Stimulated activated CD8-positive, alpha-beta memory T cell treated with anti-CD3 and anti-CD28 coated beads, Interleukin-12 subunit alpha, Interleukin-12 subunit beta, amount 100 ng/mL, for 1 hour (primary cell): ENCODE measurements around the gene PSG5.
"Not testable (repeated sequence)": the region's sequence is repeated elsewhere in the genome, so short reads cannot be mapped to it uniquely, and the experiment has no call there.

Source experiments
- DNase-seq: peaks from one replicate; pipeline ENCODE4 v3.0.0-alpha.2; 2020; ENCODE audit warnings: low read depth

PSG5 gene

GRCh38 chr19:43186311-43186935, at the start of gene PSG5:
TSS of gene PSG5 (minus strand) at chr19:43186536. CDS start at chr19:43186405, 131 bp downstream.
- DNase-seq: not testable (repeated sequence)

- DNase-seq: not testable (repeated sequence)
Observed at GRCh38 chr19:43235686-43236085, 49.4 kb upstream of the PSG5 start.

GRCh38 chr19:43229315-43229714, 43.0 kb upstream of the PSG5 start:
- no peak for DNase-seq

- DNase-seq: not testable (repeated sequence)
Observed at GRCh38 chr19:43228730-43229129, 42.4 kb upstream of the PSG5 start.

DNA sequence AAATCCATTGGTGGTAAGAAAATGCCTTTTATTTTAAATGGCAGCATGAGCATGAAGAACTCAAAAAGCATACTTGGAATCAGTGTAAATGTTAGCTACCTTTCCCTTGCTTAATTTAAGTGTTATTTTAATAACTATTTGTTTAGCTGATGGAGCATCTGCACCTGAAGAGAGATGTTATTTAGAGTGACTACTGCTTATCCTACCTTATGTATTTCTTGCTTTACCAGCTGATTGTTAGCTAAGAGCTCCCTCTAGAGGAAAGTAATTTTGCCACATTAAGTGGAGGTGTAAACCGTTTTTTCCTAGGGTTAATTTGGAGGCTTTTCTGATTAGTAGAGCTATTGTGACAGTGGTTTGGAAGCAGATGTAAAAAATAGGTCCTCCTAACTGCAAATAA, 40.6 kb upstream of the PSG5 start:
- DNase-seq: not testable (repeated sequence)

DNA sequence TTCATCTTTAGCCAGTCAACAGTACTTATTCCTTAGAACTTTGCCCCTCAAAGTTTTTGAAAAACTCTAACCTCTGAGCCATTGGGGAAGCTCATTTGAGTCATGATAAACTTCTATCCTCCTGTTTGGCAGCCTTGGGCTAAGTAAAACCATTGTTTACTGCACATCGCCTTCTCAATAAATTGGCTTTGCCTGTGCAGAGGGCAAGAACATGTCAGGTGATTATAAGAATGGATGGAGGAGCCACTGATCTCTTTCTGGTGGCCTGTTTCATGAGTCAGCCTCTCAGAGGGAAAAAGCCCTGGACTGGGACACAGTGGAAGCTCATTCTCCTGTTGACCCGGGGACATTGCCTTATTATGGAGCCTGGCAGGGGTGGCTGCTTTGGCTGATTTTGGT, 38.5 kb upstream of the PSG5 start:
- no peak for DNase-seq

- not testable (repeated sequence) for DNase-seq
Observed at GRCh38 chr19:43224201-43224854, 38.0 kb upstream of the PSG5 start.

- not testable (repeated sequence) for DNase-seq
Observed at GRCh38 chr19:43221891-43222290, 35.6 kb upstream of the PSG5 start.

- not testable (repeated sequence) for DNase-seq
Observed at GRCh38 chr19:43219136-43219535, 32.8 kb upstream of the PSG5 start.

DNA sequence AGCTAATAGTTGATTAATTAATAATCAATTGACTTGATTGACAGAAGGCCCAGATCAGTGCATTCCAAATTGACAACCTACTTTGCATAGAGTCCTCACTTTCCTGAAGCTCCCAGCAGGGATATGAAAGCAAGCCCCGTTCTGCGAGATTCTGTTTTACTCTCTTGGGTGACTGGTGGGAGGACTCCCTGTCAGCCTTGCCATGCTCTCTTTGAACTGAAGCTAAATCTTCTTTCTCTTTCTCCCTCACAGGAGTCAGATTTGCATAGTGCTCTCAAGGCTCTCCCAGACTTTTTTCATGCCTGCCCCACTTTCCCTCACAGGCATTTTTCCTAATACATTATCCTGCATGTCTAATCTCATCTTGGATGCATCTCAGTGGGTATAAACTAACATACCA, 29.5 kb upstream of the PSG5 start:
- DNase-seq: not testable (repeated sequence)

DNA sequence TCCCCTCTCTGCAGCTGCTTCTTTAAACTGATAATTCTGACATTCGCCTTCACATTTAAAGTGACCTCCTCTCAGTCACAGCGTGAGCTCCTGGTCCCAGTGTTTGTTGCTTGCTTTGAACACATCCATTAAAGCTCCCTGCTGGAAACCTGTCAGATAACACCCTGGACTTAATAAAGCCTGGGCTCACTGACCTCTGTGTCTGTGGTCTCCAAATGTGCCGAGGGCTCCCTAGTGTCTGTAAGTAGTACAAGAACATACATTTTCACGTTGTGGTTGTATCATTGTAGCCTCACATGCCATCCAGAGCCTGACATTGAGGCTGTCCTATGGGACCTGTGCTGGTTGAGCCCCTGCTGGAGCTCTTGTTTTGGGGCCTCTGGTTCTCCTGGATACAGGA, 21.7 kb upstream of the PSG5 start:
- no peak for DNase-seq

- not testable (repeated sequence) for DNase-seq
Observed at GRCh38 chr19:43207174-43207573, 20.8 kb upstream of the PSG5 start.

- DNase-seq: not testable (repeated sequence)
Observed at GRCh38 chr19:43205471-43206105, 19.3 kb upstream of the PSG5 start, which contains the start of gene PSG4. TSS of gene PSG4 (minus strand) at chr19:43205638. CDS start at chr19:43205536, 102 bp downstream.

DNA sequence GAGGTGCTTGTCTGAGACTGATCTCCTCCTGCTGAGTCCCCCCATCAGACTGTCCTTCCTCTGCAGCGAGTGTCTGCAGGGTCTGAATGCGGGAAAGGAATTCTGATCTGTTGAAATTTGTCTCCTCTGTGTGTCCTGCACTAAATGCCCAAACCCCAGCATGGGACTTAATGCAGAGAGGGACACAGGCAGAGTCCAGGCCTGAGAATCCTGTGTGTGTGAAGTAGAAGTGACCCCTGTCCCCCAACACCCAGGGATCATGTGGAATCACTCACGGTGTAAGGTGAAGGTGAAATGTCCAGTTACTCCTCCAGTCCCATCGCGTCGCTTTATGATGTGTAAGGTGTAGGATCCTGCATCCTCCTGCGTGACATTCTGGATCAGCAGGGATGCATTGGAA, 17.3 kb upstream of the PSG5 start:
- DNase-seq: not testable (repeated sequence)

GRCh38 chr19:43201891-43202290, 15.6 kb upstream of the PSG5 start:
- DNase-seq: not testable (repeated sequence)

DNA sequence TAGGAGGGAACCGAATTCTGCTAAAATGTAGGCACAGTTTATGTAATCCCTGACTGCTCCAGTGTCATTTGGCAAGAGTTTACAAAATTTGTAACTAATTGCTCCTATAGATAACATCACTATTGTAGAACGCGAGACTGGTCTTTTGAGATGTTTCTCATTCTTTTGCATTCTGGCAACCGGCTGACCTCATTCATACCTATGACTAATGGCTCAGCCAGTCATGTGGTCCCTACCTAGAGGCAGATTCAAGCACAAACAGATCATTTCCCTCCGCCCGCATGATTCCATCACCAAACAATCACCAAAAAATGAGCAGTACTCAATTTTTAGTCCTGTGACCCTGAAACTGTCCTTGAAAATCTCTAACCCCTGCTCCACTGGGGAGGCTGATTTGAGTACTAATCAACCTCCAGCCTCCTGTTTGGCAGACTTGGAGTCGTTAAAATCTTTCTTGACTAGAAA, 15.0 kb upstream of the PSG5 start:
- not testable (repeated sequence) for DNase-seq

DNA sequence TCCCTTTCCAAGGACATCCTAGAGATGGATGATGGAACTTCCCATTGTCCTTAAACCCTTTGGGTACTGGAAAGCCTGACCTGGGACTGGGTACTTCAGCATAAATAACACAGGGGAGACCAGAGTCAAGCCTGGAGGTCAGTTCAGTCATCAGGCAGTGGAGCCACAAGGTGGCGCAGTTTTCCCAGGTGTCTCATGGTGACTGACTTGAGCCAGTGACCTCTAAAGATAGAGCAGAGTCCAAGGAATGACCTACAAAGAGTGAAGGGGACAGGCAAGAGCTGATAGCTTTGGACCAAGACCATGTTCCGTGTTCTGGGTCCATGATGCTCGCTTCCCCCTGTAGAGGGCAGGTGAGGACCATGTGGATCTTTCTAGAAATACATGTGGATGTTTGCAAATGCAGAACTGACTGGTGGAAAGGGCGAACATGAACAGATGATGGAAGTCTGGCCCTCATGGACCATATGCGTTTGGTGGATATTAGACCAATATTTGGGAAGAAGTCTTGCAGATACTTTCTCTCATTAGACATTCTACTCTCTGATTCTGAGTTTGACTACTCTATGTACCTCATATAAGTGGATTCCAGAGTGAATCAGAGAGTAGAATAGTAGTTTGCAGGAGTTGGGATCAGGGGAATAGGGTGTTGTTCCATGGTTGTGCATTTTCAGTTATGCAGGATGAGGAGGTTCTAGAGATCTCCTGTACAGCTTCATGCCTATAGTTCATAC, 12.5 kb upstream of the PSG5 start:
- DNase-seq: not testable (repeated sequence)

GRCh38 chr19:43197666-43198397, 11.5 kb upstream of the PSG5 start:
- not testable (repeated sequence) for DNase-seq

DNA sequence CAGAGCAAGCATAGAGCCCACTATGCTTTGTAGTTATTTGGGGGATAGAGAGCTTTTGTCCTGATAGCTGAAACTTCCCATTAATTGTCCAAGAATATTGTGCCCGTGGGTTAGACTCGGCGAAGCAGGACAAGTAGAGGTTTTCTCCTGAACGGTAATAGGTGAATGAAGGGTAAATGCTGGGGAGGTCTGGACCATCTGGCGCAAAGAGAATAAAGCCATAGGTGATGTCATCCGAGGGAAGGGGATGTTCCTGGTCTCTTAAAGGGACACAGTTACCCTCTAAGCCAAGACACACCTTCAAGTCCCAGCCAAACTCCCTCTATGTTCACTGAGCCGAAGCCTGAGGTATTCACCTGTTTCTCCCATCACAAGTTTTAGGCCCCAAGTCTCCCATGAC, 8.1 kb upstream of the PSG5 start:
- not testable (repeated sequence) for DNase-seq

GRCh38 chr19:43192381-43193155, 6.2 kb upstream of the PSG5 start:
- DNase-seq: not testable (repeated sequence)

- DNase-seq: not testable (repeated sequence)
Observed at GRCh38 chr19:43188092-43188491, 1.8 kb upstream of the PSG5 start.
